PC-3 (cell line): Measurements from ENCODE around the gene DUOX1. TPM values are rescaled to one million over a fixed set of nuclear protein-coding genes. Genes with fewer than 3 reads are reported as not detected.

ENCODE experiments used
- ATAC-seq: fragments of 200-7000 bp; cut with Tn5 transposase; 2 replicates; pipeline ENCODE4 v1.9.1; 2020; ENCODE audit warnings: mild to moderate bottlenecking, moderate library complexity
- BruUV-seq: library from RNA; stranded (reverse); fragments of 400-500 nt; replicated peaks from 2 replicates; lab custom pipeline; 2021; lab: Mats Ljungman, UMichigan
- CTCF ChIA-PET: fragments of 300-600 bp; sonication (Branson Sonifier 250); formaldehyde crosslinking; loops from one replicate; lab custom pipeline; 2022; ENCODE audit warnings: antibody characterized with exemption; lab: Charles Lee
- POLR2A ChIA-PET: fragments of 300-600 bp; sonication (Branson Sonifier 250); formaldehyde crosslinking; loops from one replicate; lab custom pipeline; 2022; ENCODE audit warnings: antibody characterized with exemption; ENCODE audit not compliant: unreplicated experiment; lab: Charles Lee
- DNase-seq: peaks from one replicate; pipeline ENCODE4 v3.0.0-alpha.2; 2015
- H2AFZ ChIP-seq: fragments of 300-600 bp; sonication (generic); 2 replicates; pipeline ENCODE4 v1.6.0; 2016; ENCODE audit warnings: antibody characterized with exemption, low read length
- H3F3A ChIP-seq: fragments of 300-600 bp; sonication (generic); one replicate; pipeline ENCODE4 v1.6.0; 2017; ENCODE audit warnings: antibody characterized with exemption, low read length, control low read depth, mild to moderate bottlenecking; ENCODE audit not compliant: unreplicated experiment
- H3K27ac ChIP-seq: fragments of 300-600 bp; sonication (generic); 2 replicates; pipeline ENCODE4 v1.5.1; 2016; ENCODE audit warnings: mild to moderate bottlenecking, low read length
- H3K27me3 ChIP-seq: fragments of 300-600 bp; sonication (generic); 2 replicates; pipeline ENCODE4 v1.6.1; 2016; ENCODE audit warnings: low read length, mixed read lengths
- H3K36me3 ChIP-seq: fragments of 300-600 bp; sonication (generic); 2 replicates; pipeline ENCODE4 v1.6.1; 2016; ENCODE audit warnings: low read depth, mixed run types, low read length, mixed read lengths
- H3K4me1 ChIP-seq: fragments of 300-600 bp; sonication (generic); 2 replicates; pipeline ENCODE4 v1.5.1; 2016; ENCODE audit warnings: low read length; ENCODE audit not compliant: insufficient read depth
- H3K4me2 ChIP-seq: fragments of 300-600 bp; sonication (generic); 2 replicates; pipeline ENCODE4 v1.6.0; 2016; ENCODE audit warnings: low read length
- H3K4me3 ChIP-seq: fragments of 300-600 bp; sonication (generic); 2 replicates; pipeline ENCODE4 v1.5.1; 2016; ENCODE audit warnings: mild to moderate bottlenecking, low read length, mixed read lengths
- H3K79me2 ChIP-seq: fragments of 300-600 bp; sonication (generic); 2 replicates; pipeline ENCODE4 v1.6.1; 2017; ENCODE audit warnings: low read length, mixed read lengths
- H3K9ac ChIP-seq: fragments of 300-600 bp; sonication (generic); 2 replicates; pipeline ENCODE4 v1.6.0; 2016; ENCODE audit warnings: mild to moderate bottlenecking, low read length
- H3K9me2 ChIP-seq: fragments of 300-600 bp; sonication (generic); replicated peaks from 2 replicates; pipeline ENCODE4 v1.6.1; 2016; ENCODE audit warnings: mixed run types, low read length, mixed read lengths
- H3K9me3 ChIP-seq: fragments of 300-600 bp; sonication (generic); 2 replicates; pipeline ENCODE4 v1.6.1; 2016; ENCODE audit warnings: low read length, mixed read lengths
- H4K20me1 ChIP-seq: fragments of 300-600 bp; sonication (generic); 2 replicates; pipeline ENCODE4 v1.6.1; 2016; ENCODE audit warnings: low read length, mixed read lengths
- CTCF ChIP-seq: fragments of 300-600 bp; sonication (generic); conservative IDR thresholded peaks from 2 replicates; pipeline ENCODE4 v1.5.1; 2017; ENCODE audit warnings: antibody characterized with exemption, low read depth, mild to moderate bottlenecking, low read length
- EZH2 ChIP-seq: fragments of 300-600 bp; sonication (generic); IDR thresholded peaks from one replicate; pipeline ENCODE4 v1.6.1; 2017; ENCODE audit warnings: antibody characterized with exemption, mild to moderate bottlenecking, low read length; ENCODE audit not compliant: unreplicated experiment
- EZH2phosphoT487 ChIP-seq: fragments of 300-600 bp; sonication (generic); IDR thresholded peaks from 2 replicates; pipeline ENCODE4 v1.6.1; 2018; ENCODE audit warnings: mild to moderate bottlenecking, antibody characterized with exemption, low read length, borderline replicate concordance
- intact Hi-C: fragments of 100-400 bp; cut with micrococcal nuclease; formaldehyde crosslinking; loops from 2 replicates; pipeline ENCODE4 v1.9.0; 2023
- total RNA-seq: library from RNA; depleted of rRNA; stranded (reverse); fragments of >200 nt; gene quantifications from 2 replicates; pipeline ENCODE4 v1.2.3, GENCODE V29; 2014

The DUOX1 gene
- total RNA-seq, 1 experiment from 2014 or later: not detected

- no peak for TF ChIP-seq CTCF
- TF ChIP-seq EZH2: no peak
- TF ChIP-seq EZH2phosphoT487: no peak
- Histone ChIP-seq H3K9me2 (no peaks in the 10 kb centered on the region), H3K36me3 (no peaks in the 10 kb centered on the region), H2AFZ (no peak overlapping the region), H3K9me3 (no peaks in the 10 kb centered on the region), H3K27me3 (no peaks in the 10 kb centered on the region), H4K20me1 (no peaks in the 10 kb centered on the region), H3F3A (no peaks in the 10 kb centered on the region), H3K9ac (no peak overlapping the region), H3K27ac (no peak overlapping the region), H3K4me1 (peaks cover 14% of the 10 kb centered on the region), H3K4me2 (no peak overlapping the region), H3K4me3 (no peak overlapping the region), H3K79me2 (no peaks in the 10 kb centered on the region)
- intact Hi-C loops: no loop called here
- DNase-seq: no peak
- ATAC-seq: no peak
- BruUV-seq: TSS peak; percentile 12
- ChIA-PET POLR2A (no interaction called here), CTCF (interaction anchor here (0.5 kb wide), 1 partner anchor 13 kb away, joined by 14 read pairs; no protein-coding TSS in a partner anchor)
Observed at GRCh38 chr15:45186771-45187577, 57.2 kb downstream of the DUOX1 start.

GRCh38 chr15:45187578-45187893 lies 57.7 kb downstream of the DUOX1 start:
- Histone ChIP-seq H4K20me1 (no peaks in the 10 kb centered on the region), H3K4me2 (no peak overlapping the region), H3K27ac (no peak overlapping the region), H3K27me3 (no peaks in the 10 kb centered on the region), H3K36me3 (no peaks in the 10 kb centered on the region), H3F3A (no peaks in the 10 kb centered on the region), H3K9me3 (no peaks in the 10 kb centered on the region), H3K4me1 (peaks cover 14% of the 10 kb centered on the region), H3K79me2 (no peaks in the 10 kb centered on the region), H3K9me2 (no peaks in the 10 kb centered on the region), H3K9ac (no peak overlapping the region), H2AFZ (no peak overlapping the region), H3K4me3 (no peak overlapping the region)
- no peak for DNase-seq
- ChIA-PET CTCF (no interaction called here), POLR2A (no interaction called here)
- no peak for ATAC-seq
- TF ChIP-seq CTCF (no peak), EZH2phosphoT487 (no peak), EZH2 (no peak)
- no TSS peak for BruUV-seq
- intact Hi-C loops: no loop called here
